Adrenal gland (tissue), 12 donors: Measurements from ENCODE around the gene RGS4. TPM values are rescaled to one million over a fixed set of nuclear protein-coding genes. Genes with fewer than 3 reads are reported as not detected.
"Not testable (repeated sequence)": the region's sequence is repeated elsewhere in the genome, so short reads cannot be mapped to it uniquely, and the experiment has no call there.

Source experiments
- DNase-seq, 7 donors: peaks; one replicate each; pipeline ENCODE4 v3.0.0-alpha.2; 2019 to 2020
- H3K27ac ChIP-seq, 5 donors: fragments of 200-600 bp; sonication (generic) in 4 of 5; 1 replicate in 3 of 5; 2 replicates in 2 of 5; pipeline versions ENCODE4 v1.5.1 to v1.8.0; 2016 to 2020; ENCODE audit warnings: mild to moderate bottlenecking in 1 of 5
- H3K27me3 ChIP-seq: fragments of 200-600 bp; 2 replicates; pipeline ENCODE4 v1.8.0; 2021
- H3K36me3 ChIP-seq, 2 donors: fragments of 200-600 bp; replicated peaks in 1 of 2; 1 replicate in 1 of 2; 2 replicates in 1 of 2; pipeline versions ENCODE4 v1.5.1 to v1.8.0; 2018 to 2022
- H3K4me1 ChIP-seq, 2 donors: fragments of 200-600 bp; replicated peaks in 1 of 2; 1 replicate in 1 of 2; 2 replicates in 1 of 2; pipeline versions ENCODE4 v1.5.1 to v1.8.0; 2018 to 2021
- H3K4me3 ChIP-seq, 4 donors: fragments of 200-600 bp; sonication (generic) in 3 of 4; one replicate each; pipeline ENCODE4 v1.5.1; 2016 to 2018
- H3K9me3 ChIP-seq, 3 donors: fragments of 200-600 bp; sonication (generic) in 1 of 3; replicated peaks in 1 of 3; 1 replicate in 2 of 3; 2 replicates in 1 of 3; pipeline versions ENCODE4 v1.5.1 to v1.8.0; 2016 to 2021
- CTCF ChIP-seq, 6 experiments: fragments of 450-650 bp in 4 of 6; fragments of 200-600 bp in 2 of 6; sonication (generic) in 1 of 6; IDR thresholded peaks; 1 replicate in 5 of 6; 2 replicates in 1 of 6; pipeline versions ENCODE4 v1.5.1 to v1.8.0; 2016 to 2021; ENCODE audit warnings: antibody characterized with exemption in 6 of 6, mild to moderate bottlenecking in 2 of 6, moderate library complexity in 1 of 6
- POLR2A ChIP-seq, 2 donors: fragments of 450-650 bp; IDR thresholded peaks; one replicate each; pipeline ENCODE4 v1.6.1; 2017; ENCODE audit warnings: antibody characterized with exemption in 2 of 2, mild to moderate bottlenecking in 2 of 2, moderate library complexity in 1 of 2
- WGBS, 4 donors: extraction: QIAGEN DNeasy Blood & Tissue Kit in 2 of 4; methylation state at CpG; one replicate each; pipeline versions ENCODE4 v1.1.5 to v1.1.7; 2013 to 2017; 5-methylcytosine and 5-hydroxymethylcytosine counted together
- intact Hi-C, 2 donors: fragments of 100-400 bp; cut with DNase I; formaldehyde crosslinking; loops; one replicate each; pipeline versions ENCODE4 v1.14.1 to v1.15.0; 2022 to 2023
- polyA plus RNA-seq, 3 donors: library from polyadenylated mRNA; stranded (reverse); fragments of 200-250 nt in 2 of 3; fragments of 350-450 nt in 1 of 3; fragmentation: Illumina TruSeq in 1 of 3; extraction: RNeasy Lipid Tissue Mini Kit (QIAGEN cat#74804) in 1 of 3; gene quantifications; one replicate each; pipeline ENCODE4 v1.2.3, GENCODE V29; 2013 to 2014
- total RNA-seq, 9 donors: library from RNA; depleted of rRNA in 4 of 9; stranded (reverse); fragments of >200 nt in 4 of 9; fragments of 120-200 nt in 1 of 9; fragmentation: NEBNext Ultra II Directional in 1 of 9; extraction: Animal tissue kit (Norgen Biotek cat#: 25700) in 1 of 9; gene quantifications; one replicate each; pipeline versions ENCODE4 v1.1.0 to v1.2.4, GENCODE V29; 2013 to 2023
- donor health status: healthy with polysubstance abuse.
- donor health status: Bipolar disorder and iron deficiency.
- donor health status: DM: yes; HTN: yes; CAD: no.
- donor health status: DM: no; HTN: no; CAD: no.
- donor health status: DM: no; HTN: no; CAD: no.
- donor health status: DM: yes; HTN: yes; CAD: no.

RGS4 gene
- total and polyA plus RNA-seq, 12 donors = 2.2 to 48.5 (median 12.4) TPM

- intact Hi-C loops = loop anchor here in 1 of 2 donors (10.0 kb wide), 1 partner anchor 231 kb away; no protein-coding TSS in a partner anchor
- no peak overlapping the region for H3K27ac ChIP-seq
- 87 to 100% (median 92%) methylated on average over 1 of the region's 1 CpG for WGBS, 4 donors
These were observed 14.5 kb downstream of the RGS4 start for GRCh38 chr1:163083690-163084089.

DNA sequence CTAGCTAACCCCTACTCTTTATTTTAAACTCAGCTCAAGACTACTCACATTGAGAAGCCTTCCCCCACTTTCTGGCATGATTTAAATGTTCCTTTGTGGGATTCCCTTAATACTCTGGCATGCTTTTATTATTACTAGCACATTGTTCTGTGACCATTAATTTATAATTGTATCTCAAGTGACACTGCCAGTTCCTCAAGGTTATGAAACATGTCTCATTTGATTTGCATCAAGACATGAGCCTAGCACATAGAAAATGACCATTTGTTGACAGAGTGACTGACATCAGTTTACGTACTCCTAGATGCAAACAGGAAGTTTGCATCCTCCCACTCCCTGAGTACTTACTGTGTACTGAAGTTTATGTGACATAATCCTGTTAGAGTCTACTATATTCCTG is 15.2 kb downstream of the RGS4 start:
- Histone ChIP-seq H3K4me1 (peaks cover 0 to 17% of the 10 kb centered on the region in 2 donors), H3K36me3 (no peaks in the 10 kb centered on the region), H3K27me3 (no peaks in the 10 kb centered on the region), H3K4me3 (no peak overlapping the region), H3K27ac (no peak overlapping the region), H3K9me3 (no peaks in the 10 kb centered on the region)
- intact Hi-C loops = loop anchor here in 1 of 2 donors (10.0 kb wide), 1 partner anchor 230 kb away; no protein-coding TSS in a partner anchor
- no peak for DNase-seq
- TF ChIP-seq CTCF (IDR thresholded peaks at IDR 0.05) (no peak), POLR2A (IDR thresholded peaks at IDR 0.05) (no peak)
- 71 to 82% (median 74%) methylated on average over 1 of the region's 1 CpG for WGBS, 4 donors

More at GRCh38 chr1:163083690-163084089, 14.5 kb downstream of the RGS4 start:
- Histone ChIP-seq H3K4me1 (peaks cover 0 to 17% of the 10 kb centered on the region in 2 donors), H3K4me3 (no peak overlapping the region), H3K36me3 (no peaks in the 10 kb centered on the region), H3K27me3 (no peaks in the 10 kb centered on the region), H3K9me3 (no peaks in the 10 kb centered on the region)
- TF ChIP-seq CTCF (IDR thresholded peaks at IDR 0.05) (no peak), POLR2A (IDR thresholded peaks at IDR 0.05) (no peak)
- DNase-seq = no peak

GRCh38 chr1:163085041-163085903 is 16.1 kb downstream of the RGS4 start:
- TF ChIP-seq CTCF (IDR thresholded peaks at IDR 0.05) = no peak
- no peak for TF ChIP-seq POLR2A (IDR thresholded peaks at IDR 0.05)
- Histone ChIP-seq H3K4me3 (no peak overlapping the region), H3K27me3 (no peaks in the 10 kb centered on the region), H3K9me3 (no peaks in the 10 kb centered on the region), H3K36me3 (no peaks in the 10 kb centered on the region), H3K4me1 (peaks cover 0 to 17% of the 10 kb centered on the region in 2 donors), H3K27ac (peak overlapping the region in 2 of 5 donors; percentile 2 to 32)
- WGBS, 4 donors = 50 to 62% (median 59%) methylated on average over 4 of the region's 4 CpGs
- intact Hi-C loops = loop anchor here in 1 of 2 donors (10.0 kb wide), 1 partner anchor 230 kb away; no protein-coding TSS in a partner anchor
- DNase-seq = no peak

- H3K27me3 ChIP-seq = no peaks in the 10 kb centered on the region
- no peaks in the 10 kb centered on the region for H3K36me3 ChIP-seq
- TF ChIP-seq CTCF (IDR thresholded peaks at IDR 0.05) (no peak), POLR2A (IDR thresholded peaks at IDR 0.05) (no peak)
- 53 to 64% (median 57%) methylated on average over 2 of the region's 2 CpGs for WGBS, 4 donors
- intact Hi-C loops = loop anchor here in 1 of 2 donors (10.0 kb wide), 1 partner anchor 229 kb away; no protein-coding TSS in a partner anchor
- H3K4me3 ChIP-seq = no peak overlapping the region
- DNase-seq = no peak
- H3K9me3 ChIP-seq = no peaks in the 10 kb centered on the region
- peak overlapping the region in 2 of 5 donors; percentile 2 to 32 for H3K27ac ChIP-seq
- peaks cover 0 to 17% of the 10 kb centered on the region in 2 donors for H3K4me1 ChIP-seq
These were observed 16.7 kb downstream of the RGS4 start for GRCh38 chr1:163085904-163086268.

GRCh38 chr1:163089117-163089516 is 20.0 kb downstream of the RGS4 start:
- H3K27me3 ChIP-seq, DNase-seq, H3K9me3 ChIP-seq, H3K36me3 ChIP-seq, H3K4me3 ChIP-seq, H3K27ac ChIP-seq: not testable (repeated sequence)
- H3K4me1 ChIP-seq = peaks cover 0 to 13% of the 10 kb centered on the region in 2 donors
- WGBS, 4 donors = 72 to 81% (median 78%) methylated on average over 4 of the region's 4 CpGs
- intact Hi-C loops = loop anchor here in 1 of 2 donors (10.0 kb wide), 1 partner anchor 226 kb away; no protein-coding TSS in a partner anchor
